Activated gamma-delta T cell treated with Interleukin-2 at 50 U/mL for 16 hours (primary cell): Measurements from ENCODE around the gene CCDC188.
A peak's percentile ranks its signal among the peaks of the same experiment; 100 is the strongest.

ENCODE experiments used
- DNase-seq: peaks from one replicate; pipeline ENCODE4 v3.0.0-alpha.2; 2020

Gene CCDC188

GRCh38 chr22:20131859-20132685, 18.8 kb downstream of the CCDC188 start:
- no peak for DNase-seq

DNA sequence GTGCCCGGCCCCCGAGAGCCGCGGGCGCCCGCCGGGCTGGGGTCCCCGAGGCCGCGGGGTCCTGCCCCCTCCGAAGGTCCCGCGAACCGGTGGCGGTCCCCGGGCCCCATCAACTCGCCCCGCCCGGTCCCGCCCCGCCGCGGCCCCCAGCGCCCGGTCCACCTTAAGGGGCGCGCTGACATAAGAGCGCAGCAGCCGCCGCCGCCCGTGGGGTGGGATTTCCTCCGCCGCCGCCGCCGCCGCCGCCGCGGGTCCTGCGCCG, 19.3 kb downstream of the CCDC188 start, which contains the start of gene ZDHHC8:
Gene ZDHHC8 (plus strand): TSS at position 208 of the 262 bp plus-strand sequence. CDS start 144 bp downstream, outside the sequence.
- peak; percentile 42 for DNase-seq

GRCh38 chr22:20130731-20131596, 19.9 kb downstream of the CCDC188 start:
- peak; percentile 79 for DNase-seq

DNA sequence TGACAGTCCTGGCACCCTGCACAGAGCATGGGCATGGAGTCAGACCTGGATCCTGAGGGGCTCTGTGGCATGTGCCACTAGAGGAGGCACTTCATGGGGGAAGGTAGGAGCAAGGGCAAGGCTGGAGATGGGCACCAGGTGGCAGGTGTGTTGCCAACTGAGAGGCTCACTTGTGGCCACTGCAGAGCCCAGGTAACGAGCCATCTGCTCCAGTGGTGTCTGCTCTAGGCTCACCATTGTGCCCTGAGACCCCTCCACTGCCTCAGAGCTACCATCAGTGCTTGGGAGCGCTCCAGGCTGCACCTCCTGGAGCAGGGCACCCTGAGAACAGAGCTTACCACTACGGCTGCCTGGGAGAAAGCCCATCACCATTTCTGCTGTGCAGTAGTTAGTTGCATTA, 20.5 kb downstream of the CCDC188 start:
- DNase-seq = no peak

- no peak for DNase-seq
Measured at GRCh38 chr22:20129747-20130014, 21.2 kb downstream of the CCDC188 start.

GRCh38 chr22:20128902-20129746, 21.7 kb downstream of the CCDC188 start:
- DNase-seq = peak; percentile 42

GRCh38 chr22:20128619-20128901, 22.3 kb downstream of the CCDC188 start:
- no peak for DNase-seq

DNA sequence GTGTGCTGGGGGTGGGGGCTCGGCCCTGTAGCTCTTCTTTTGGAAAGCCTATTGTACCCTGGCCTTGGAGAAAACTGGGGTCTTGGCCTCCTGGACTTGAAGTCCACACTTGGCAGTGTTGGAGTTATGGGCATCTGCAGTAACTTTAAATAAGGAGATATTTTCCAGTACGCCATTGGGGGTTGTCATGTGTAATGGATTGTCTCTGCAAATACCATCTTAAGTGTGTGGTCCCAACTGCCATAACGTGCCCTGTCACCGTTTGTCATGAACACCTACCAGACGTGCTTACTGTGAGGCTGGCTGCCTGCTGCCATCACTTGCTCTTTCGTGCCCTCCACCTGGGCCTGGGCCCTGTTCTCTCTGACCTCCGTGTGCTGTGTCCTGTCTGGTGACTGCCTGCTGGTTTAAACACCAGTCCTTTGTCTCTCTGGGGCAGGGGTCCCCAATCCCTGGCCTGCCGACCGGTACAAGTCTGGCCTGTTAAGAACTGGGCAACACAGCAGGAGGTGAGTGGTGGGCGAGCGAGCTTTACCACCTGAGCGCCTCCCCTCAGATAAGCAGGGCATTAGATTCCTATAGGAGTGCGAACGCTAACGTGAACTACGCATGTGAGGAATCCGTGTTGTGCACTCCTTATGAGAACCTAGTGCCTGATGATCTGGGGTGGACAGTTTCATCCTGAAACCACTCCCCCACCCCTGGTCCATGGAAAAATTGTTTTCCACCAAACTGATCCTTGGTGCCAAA, 22.8 kb downstream of the CCDC188 start:
- DNase-seq = no peak

DNA sequence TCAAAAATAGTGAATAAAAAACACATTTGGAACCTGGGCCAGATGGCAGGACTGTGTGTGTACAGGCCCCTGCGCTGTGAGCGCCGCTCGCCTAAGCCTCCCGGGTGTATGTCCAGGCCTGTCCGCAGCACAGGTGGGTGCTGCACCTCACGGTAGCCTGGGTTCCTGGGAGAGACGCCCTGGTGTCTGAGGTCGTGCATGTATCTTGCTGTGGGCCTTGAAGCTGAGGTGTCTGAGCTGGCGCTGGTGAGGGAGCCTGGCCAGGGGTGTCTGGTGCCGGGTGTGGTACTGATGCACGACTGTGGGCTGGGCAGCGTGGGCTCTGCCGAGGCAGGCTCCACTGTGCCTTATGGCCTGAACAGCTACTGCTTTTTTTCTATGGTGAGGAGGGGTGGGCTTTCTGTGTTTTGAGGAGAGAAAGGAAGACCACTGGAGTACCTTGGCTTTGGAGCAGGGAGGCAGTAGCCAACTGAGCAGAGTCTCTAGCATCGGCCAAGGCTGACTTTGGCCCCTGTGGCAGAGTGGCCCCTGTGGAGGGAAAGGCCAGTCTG, 23.5 kb downstream of the CCDC188 start:
- no peak for DNase-seq

- DNase-seq = no peak
Measured at GRCh38 chr22:20126284-20127029, 24.4 kb downstream of the CCDC188 start.

GRCh38 chr22:20125201-20126174, 25.4 kb downstream of the CCDC188 start:
- no peak for DNase-seq

DNA sequence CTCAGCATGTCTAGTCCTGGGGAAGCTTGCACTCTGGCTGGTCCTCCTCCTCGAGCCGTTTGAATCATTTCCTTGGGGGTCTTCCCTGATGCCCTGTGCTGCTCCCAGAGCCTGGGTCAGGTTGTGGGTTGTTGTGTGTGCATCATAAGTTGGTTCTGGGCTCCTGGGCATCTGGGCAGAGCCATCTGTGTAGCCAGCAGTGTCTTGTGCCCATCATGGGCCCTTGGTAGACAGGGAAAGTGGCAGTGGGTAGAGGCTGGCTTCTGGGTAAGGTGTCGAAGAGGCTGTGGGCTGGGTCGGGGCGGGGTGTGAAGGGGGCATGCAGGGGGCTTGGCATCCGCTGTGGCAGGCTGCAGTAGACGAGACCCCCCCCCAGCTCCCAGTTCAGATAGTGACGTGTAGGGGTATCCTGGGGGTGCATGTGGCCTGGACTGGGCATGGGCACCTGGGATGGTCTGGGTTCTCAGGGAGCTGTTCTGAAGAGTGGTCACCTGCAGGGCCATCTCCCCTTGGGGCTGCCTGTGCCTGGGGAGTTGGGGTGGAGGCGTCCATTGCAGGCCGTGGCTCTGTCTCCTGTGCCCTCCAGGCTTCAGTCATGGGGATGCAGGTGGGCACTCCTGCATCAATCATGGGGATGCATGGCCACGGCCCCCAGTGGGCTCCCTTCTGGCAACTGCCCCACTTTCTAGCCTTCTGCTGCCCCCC, 26.6 kb downstream of the CCDC188 start:
- no peak for DNase-seq

DNA sequence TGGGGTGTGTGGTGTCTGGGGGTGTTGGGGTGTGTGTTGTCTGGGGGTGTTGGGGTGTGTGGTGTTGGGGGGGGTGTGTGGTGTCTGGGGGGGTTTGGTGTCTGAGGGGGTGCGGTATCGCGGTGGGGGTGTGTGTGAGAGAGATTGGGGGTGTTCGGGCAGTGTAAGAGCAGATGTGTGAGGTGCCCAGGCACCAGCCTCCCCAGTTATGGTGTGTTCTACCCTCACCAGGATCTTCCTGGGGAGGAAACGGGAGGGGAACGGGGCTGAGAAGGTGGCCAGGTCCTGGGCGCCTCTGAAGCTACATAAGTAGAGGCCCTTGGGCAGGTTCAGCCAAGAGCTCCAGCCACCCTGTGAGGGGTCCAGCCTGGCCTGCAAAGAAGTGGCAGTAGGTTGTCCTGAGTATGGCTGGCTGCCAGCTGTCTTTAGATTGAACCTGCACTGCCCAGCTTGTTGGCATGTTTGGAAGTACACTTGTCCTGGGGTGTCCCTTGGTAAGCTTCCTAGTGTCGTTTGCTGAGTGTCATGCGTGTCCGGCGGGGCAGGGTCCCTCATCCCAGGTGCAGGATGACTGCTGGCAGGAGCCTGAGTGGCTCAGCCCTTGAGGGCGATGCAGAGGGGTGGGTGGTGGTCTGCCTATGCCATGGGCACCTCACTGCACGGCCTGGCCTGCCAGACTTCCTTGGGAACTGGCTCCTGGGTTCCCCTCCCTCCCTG, 27.3 kb downstream of the CCDC188 start:
- no peak for DNase-seq

- no peak for DNase-seq
Measured at GRCh38 chr22:20121856-20122415, 28.9 kb downstream of the CCDC188 start.

DNA sequence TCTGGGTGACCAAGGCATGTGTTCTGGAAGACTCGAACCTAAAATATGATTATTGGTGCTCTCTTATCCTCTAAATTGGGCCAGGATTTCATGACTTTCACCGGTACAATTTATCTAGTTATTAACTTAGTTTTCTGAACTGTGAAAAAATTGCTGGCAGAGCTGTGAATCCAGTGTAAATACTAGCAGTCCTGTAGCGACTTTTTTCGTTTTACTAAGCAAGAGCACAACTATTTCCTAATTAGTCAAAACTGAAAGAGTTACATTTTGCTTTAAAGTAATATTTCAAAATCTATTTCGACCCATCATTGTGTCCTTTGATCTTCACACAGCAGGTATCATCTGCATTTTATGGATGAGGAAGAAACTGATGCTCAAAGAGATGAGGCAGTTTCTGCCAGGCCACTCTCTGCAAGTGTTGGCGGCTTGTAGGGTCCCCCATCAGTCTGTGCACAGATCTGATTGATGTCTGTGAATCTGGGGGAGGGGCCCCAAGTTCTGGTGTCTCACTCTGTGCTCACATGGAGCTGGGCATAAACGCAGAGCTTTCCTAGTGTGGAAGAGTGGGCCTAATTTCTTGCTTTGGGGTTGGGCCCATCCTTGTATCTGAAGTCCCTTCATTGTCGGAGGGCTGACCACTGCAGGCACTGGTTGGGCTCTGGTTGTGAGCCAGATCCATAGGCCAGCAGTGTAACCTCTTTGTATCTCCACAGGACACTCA, 32.4 kb downstream of the CCDC188 start:
- no peak for DNase-seq

DNA sequence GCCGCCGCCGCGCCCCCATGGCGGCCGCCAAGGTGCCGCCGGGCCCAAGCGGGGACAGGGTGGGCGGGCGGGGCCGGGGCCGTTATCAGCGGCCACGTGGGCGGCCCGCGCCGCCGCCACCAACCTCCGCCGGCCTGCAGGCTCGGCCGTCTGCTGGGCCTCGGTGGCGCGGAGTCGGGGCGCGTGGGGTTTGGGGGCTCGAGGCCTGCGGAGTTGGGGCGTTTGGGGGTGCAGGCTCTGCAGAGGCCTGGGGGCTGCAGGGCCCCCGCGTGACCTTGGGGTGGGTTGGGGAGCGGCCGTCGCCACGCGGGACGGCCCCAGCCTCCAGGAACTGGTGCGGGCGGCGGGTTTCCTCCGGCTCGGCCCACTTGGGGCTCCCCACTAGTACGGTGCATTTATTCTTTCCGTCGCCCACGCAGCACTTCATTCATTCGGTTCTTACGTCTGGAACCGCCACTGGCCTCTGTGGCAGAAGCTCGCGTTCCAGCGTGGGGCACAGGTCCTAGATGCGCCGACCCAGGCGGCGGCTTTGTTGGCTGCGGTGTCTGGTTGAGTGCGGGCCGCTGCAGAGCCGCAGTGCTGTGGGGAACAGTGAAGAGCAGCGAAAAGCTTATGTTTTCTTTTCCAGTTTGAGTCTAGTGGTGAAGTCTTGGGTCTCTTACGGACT, 33.1 kb downstream of the CCDC188 start:
- peak; percentile 42 for DNase-seq

GRCh38 chr22:20116951-20117632, 33.8 kb downstream of the CCDC188 start, which contains the start of gene TRMT2A:
Gene TRMT2A, minus strand, starts transcription at chr22:20117226. Its CDS starts 320 bp downstream, at chr22:20116906.
- DNase-seq = peak; percentile 93
